PC-3 (cell line): ENCODE data around the gene LRRC3. TPM values are rescaled to one million over a fixed set of nuclear protein-coding genes. Genes with fewer than 3 reads are reported as not detected.

ENCODE experiments used
- ATAC-seq: fragments of 200-7000 bp; cut with Tn5 transposase; 2 replicates; pipeline ENCODE4 v1.9.1; 2020; ENCODE audit warnings: mild to moderate bottlenecking, moderate library complexity
- BruUV-seq: library from RNA; stranded (reverse); fragments of 400-500 nt; replicated peaks from 2 replicates; lab custom pipeline; 2021; lab: Mats Ljungman, UMichigan
- CTCF ChIA-PET: fragments of 300-600 bp; sonication (Branson Sonifier 250); formaldehyde crosslinking; loops from one replicate; lab custom pipeline; 2022; ENCODE audit warnings: antibody characterized with exemption; lab: Charles Lee
- POLR2A ChIA-PET: fragments of 300-600 bp; sonication (Branson Sonifier 250); formaldehyde crosslinking; loops from one replicate; lab custom pipeline; 2022; ENCODE audit warnings: antibody characterized with exemption; ENCODE audit not compliant: unreplicated experiment; lab: Charles Lee
- DNase-seq: peaks from one replicate; pipeline ENCODE4 v3.0.0-alpha.2; 2015
- H2AFZ ChIP-seq: fragments of 300-600 bp; sonication (generic); 2 replicates; pipeline ENCODE4 v1.6.0; 2016; ENCODE audit warnings: antibody characterized with exemption, low read length
- H3F3A ChIP-seq: fragments of 300-600 bp; sonication (generic); one replicate; pipeline ENCODE4 v1.6.0; 2017; ENCODE audit warnings: antibody characterized with exemption, low read length, control low read depth, mild to moderate bottlenecking; ENCODE audit not compliant: unreplicated experiment
- H3K27ac ChIP-seq: fragments of 300-600 bp; sonication (generic); 2 replicates; pipeline ENCODE4 v1.5.1; 2016; ENCODE audit warnings: mild to moderate bottlenecking, low read length
- H3K27me3 ChIP-seq: fragments of 300-600 bp; sonication (generic); 2 replicates; pipeline ENCODE4 v1.6.1; 2016; ENCODE audit warnings: low read length, mixed read lengths
- H3K36me3 ChIP-seq: fragments of 300-600 bp; sonication (generic); 2 replicates; pipeline ENCODE4 v1.6.1; 2016; ENCODE audit warnings: low read depth, mixed run types, low read length, mixed read lengths
- H3K4me1 ChIP-seq: fragments of 300-600 bp; sonication (generic); 2 replicates; pipeline ENCODE4 v1.5.1; 2016; ENCODE audit warnings: low read length; ENCODE audit not compliant: insufficient read depth
- H3K4me2 ChIP-seq: fragments of 300-600 bp; sonication (generic); 2 replicates; pipeline ENCODE4 v1.6.0; 2016; ENCODE audit warnings: low read length
- H3K4me3 ChIP-seq: fragments of 300-600 bp; sonication (generic); 2 replicates; pipeline ENCODE4 v1.5.1; 2016; ENCODE audit warnings: mild to moderate bottlenecking, low read length, mixed read lengths
- H3K79me2 ChIP-seq: fragments of 300-600 bp; sonication (generic); 2 replicates; pipeline ENCODE4 v1.6.1; 2017; ENCODE audit warnings: low read length, mixed read lengths
- H3K9ac ChIP-seq: fragments of 300-600 bp; sonication (generic); 2 replicates; pipeline ENCODE4 v1.6.0; 2016; ENCODE audit warnings: mild to moderate bottlenecking, low read length
- H3K9me2 ChIP-seq: fragments of 300-600 bp; sonication (generic); replicated peaks from 2 replicates; pipeline ENCODE4 v1.6.1; 2016; ENCODE audit warnings: mixed run types, low read length, mixed read lengths
- H3K9me3 ChIP-seq: fragments of 300-600 bp; sonication (generic); 2 replicates; pipeline ENCODE4 v1.6.1; 2016; ENCODE audit warnings: low read length, mixed read lengths
- H4K20me1 ChIP-seq: fragments of 300-600 bp; sonication (generic); 2 replicates; pipeline ENCODE4 v1.6.1; 2016; ENCODE audit warnings: low read length, mixed read lengths
- EZH2 ChIP-seq: fragments of 300-600 bp; sonication (generic); IDR thresholded peaks from one replicate; pipeline ENCODE4 v1.6.1; 2017; ENCODE audit warnings: antibody characterized with exemption, mild to moderate bottlenecking, low read length; ENCODE audit not compliant: unreplicated experiment
- EZH2phosphoT487 ChIP-seq: fragments of 300-600 bp; sonication (generic); IDR thresholded peaks from 2 replicates; pipeline ENCODE4 v1.6.1; 2018; ENCODE audit warnings: mild to moderate bottlenecking, antibody characterized with exemption, low read length, borderline replicate concordance
- intact Hi-C: fragments of 100-400 bp; cut with micrococcal nuclease; formaldehyde crosslinking; loops from 2 replicates; pipeline ENCODE4 v1.9.0; 2023
- total RNA-seq: library from RNA; depleted of rRNA; stranded (reverse); fragments of >200 nt; gene quantifications from 2 replicates; pipeline ENCODE4 v1.2.3, GENCODE V29; 2014
- TF ChIP-seq, protein P1 (sequence below): fragments of 300-600 bp; sonication (generic); conservative IDR thresholded peaks from 2 replicates; pipeline ENCODE4 v1.5.1; 2017; ENCODE audit warnings: antibody characterized with exemption, low read depth, mild to moderate bottlenecking, low read length

The LRRC3 gene
- total RNA-seq, 1 experiment from 2014 or later, result 3.1 TPM

- H3K27me3 ChIP-seq, result no peaks in the 10 kb centered on the region
- peaks cover under 1% of the 10 kb centered on the region; the same call in 1 of the 2 replicates for H3K79me2 ChIP-seq
- intact Hi-C loops, result no loop called here
- H4K20me1 ChIP-seq, result no peaks in the 10 kb centered on the region
- POLR2A ChIA-PET, result no interaction called here
- no peaks in the 10 kb centered on the region for H3F3A ChIP-seq
- ATAC-seq (no peak), DNase-seq (no peak)
- no peak overlapping the region for H2AFZ ChIP-seq
- no TSS peak for BruUV-seq
- H3K4me3 ChIP-seq, result no peak overlapping the region
- no peak for TF ChIP-seq EZH2phosphoT487
- TF ChIP-seq, protein P1, sequence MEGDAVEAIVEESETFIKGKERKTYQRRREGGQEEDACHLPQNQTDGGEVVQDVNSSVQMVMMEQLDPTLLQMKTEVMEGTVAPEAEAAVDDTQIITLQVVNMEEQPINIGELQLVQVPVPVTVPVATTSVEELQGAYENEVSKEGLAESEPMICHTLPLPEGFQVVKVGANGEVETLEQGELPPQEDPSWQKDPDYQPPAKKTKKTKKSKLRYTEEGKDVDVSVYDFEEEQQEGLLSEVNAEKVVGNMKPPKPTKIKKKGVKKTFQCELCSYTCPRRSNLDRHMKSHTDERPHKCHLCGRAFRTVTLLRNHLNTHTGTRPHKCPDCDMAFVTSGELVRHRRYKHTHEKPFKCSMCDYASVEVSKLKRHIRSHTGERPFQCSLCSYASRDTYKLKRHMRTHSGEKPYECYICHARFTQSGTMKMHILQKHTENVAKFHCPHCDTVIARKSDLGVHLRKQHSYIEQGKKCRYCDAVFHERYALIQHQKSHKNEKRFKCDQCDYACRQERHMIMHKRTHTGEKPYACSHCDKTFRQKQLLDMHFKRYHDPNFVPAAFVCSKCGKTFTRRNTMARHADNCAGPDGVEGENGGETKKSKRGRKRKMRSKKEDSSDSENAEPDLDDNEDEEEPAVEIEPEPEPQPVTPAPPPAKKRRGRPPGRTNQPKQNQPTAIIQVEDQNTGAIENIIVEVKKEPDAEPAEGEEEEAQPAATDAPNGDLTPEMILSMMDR, result no peak
- TF ChIP-seq EZH2, result no peak
- CTCF ChIA-PET, result no interaction called here
- no peak overlapping the region for H3K4me2 ChIP-seq
- H3K9me2 ChIP-seq, result no peaks in the 10 kb centered on the region
- no peak overlapping the region for H3K9ac ChIP-seq
- H3K27ac ChIP-seq, result no peak overlapping the region
- no peaks in the 10 kb centered on the region for H3K4me1 ChIP-seq
- no peaks in the 10 kb centered on the region for H3K9me3 ChIP-seq
- H3K36me3 ChIP-seq, result no peaks in the 10 kb centered on the region
Observed at GRCh38 chr21:44420416-44421205, 34.7 kb upstream of the LRRC3 start.

DNA sequence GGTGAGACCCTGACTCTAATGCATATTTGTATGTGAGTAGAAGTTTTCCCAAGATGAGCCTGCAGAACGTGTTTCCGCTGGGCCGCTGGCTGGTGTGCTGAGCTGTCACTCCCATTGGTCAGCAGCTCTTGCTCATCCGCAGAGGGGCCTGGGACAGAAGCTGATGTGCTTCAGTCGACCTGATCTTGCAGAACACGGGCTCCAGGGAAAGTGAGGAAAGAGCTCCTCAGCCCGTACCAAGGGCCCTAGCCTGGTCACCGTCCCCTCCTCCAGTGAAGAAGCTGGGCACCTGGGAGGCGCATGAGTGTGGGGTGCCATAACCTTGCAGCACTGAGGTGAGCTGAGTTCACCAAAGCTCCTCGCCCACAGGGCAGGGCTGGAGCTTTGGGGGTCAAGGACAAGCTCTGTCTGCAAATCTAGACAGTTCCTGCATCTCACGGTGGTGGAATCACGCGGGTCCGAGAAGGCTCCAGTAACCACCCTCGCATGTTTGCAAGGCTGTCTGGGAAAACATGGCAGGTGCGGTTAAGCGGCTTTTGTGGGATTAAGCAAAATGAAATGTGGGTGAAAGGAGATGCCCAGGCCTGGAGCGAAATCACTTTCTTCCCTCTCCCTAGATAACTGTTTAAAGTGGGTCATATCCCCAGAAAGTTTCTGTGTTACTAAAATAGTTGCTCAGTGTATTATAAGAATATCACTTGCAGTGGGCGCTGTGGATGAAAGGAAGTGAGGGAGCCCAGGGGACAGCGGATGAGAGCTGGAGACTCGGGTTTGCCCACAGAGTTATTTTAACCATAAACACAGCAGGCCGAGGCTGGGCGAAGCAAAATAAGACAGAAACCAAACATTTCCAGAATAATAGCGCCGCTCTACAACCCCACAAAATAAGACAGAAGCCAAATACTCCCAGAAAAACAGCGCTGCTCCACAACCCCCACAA lies 33.1 kb upstream of the LRRC3 start:
- intact Hi-C loops, result no loop called here

More for the DNA sequence above, 33.1 kb upstream of the LRRC3 start:
- Histone ChIP-seq H3K9me2 (no peaks in the 10 kb centered on the region), H4K20me1 (no peaks in the 10 kb centered on the region), H3K9ac (no peak overlapping the region), H3K9me3 (no peaks in the 10 kb centered on the region), H3K4me1 (no peaks in the 10 kb centered on the region), H3F3A (no peaks in the 10 kb centered on the region), H3K27me3 (no peaks in the 10 kb centered on the region), H3K36me3 (no peaks in the 10 kb centered on the region), H3K4me2 (no peak overlapping the region), H2AFZ (no peak overlapping the region), H3K27ac (no peak overlapping the region), H3K79me2 (peaks cover 16% of the 10 kb centered on the region), H3K4me3 (no peak overlapping the region)
- DNase-seq (no peak), ATAC-seq (no peak)
- ChIA-PET CTCF (interaction anchor here (0.9 kb wide), 1 partner anchor 53 kb away, joined by 6 read pairs; no protein-coding TSS in a partner anchor), POLR2A (no interaction called here)
- BruUV-seq, result TSS peak; percentile 10
- TF ChIP-seq, protein P1, result no peak
- TF ChIP-seq EZH2 (no peak), EZH2phosphoT487 (no peak)
